ENCODE data around the gene RCAN3. TPM values are rescaled to one million over a fixed set of nuclear protein-coding genes. Genes with fewer than 3 reads are reported as not detected.
"Not testable (repeated sequence)": the region's sequence is repeated elsewhere in the genome, so short reads cannot be mapped to it uniquely, and the experiment has no call there.

The RCAN3 gene
- total RNA-seq, 1 experiment from 2014 or later: 29.3 TPM

GRCh38 chr1:24475700-24476099, 26.9 kb upstream of the RCAN3 start:
- Histone ChIP-seq H3K4me3 (ENCODE audit: insufficient read depth, low read depth, low read length) (no peak overlapping the region), H3K27me3 (ENCODE audit: control insufficient read depth, insufficient read depth, low read length) (no peaks in the 10 kb centered on the region), H3K36me3 (replicated peaks; ENCODE audit: control insufficient read depth, insufficient read depth, low read length) (no peaks in the 10 kb centered on the region)
- DNase-seq: no peak

GRCh38 chr1:24476571-24476970, 26.1 kb upstream of the RCAN3 start:
- Histone ChIP-seq H3K4me3 (ENCODE audit: insufficient read depth, low read depth, low read length) (no peak overlapping the region), H3K27me3 (ENCODE audit: control insufficient read depth, insufficient read depth, low read length) (no peaks in the 10 kb centered on the region), H3K36me3 (replicated peaks; ENCODE audit: control insufficient read depth, insufficient read depth, low read length) (no peaks in the 10 kb centered on the region)
- DNase-seq: no peak

- no peak for DNase-seq
- H3K36me3 ChIP-seq (replicated peaks; ENCODE audit: control insufficient read depth, insufficient read depth, low read length): no peaks in the 10 kb centered on the region
- H3K4me3 ChIP-seq (ENCODE audit: insufficient read depth, low read depth, low read length): no peak overlapping the region
- H3K27me3 ChIP-seq (ENCODE audit: control insufficient read depth, insufficient read depth, low read length): no peaks in the 10 kb centered on the region
Measured at GRCh38 chr1:24477309-24477708, 25.3 kb upstream of the RCAN3 start.

- DNase-seq: no peak
- Histone ChIP-seq H3K27me3 (ENCODE audit: control insufficient read depth, insufficient read depth, low read length) (no peaks in the 10 kb centered on the region), H3K36me3 (replicated peaks; ENCODE audit: control insufficient read depth, insufficient read depth, low read length) (no peaks in the 10 kb centered on the region), H3K4me3 (ENCODE audit: insufficient read depth, low read depth, low read length) (no peak overlapping the region)
Measured at GRCh38 chr1:24481101-24481500, 21.5 kb upstream of the RCAN3 start.

- H3K27me3 ChIP-seq (ENCODE audit: control insufficient read depth, insufficient read depth, low read length): no peaks in the 10 kb centered on the region
- DNase-seq: no peak
- H3K4me3 ChIP-seq (ENCODE audit: insufficient read depth, low read depth, low read length): no peak overlapping the region
- no peaks in the 10 kb centered on the region for H3K36me3 ChIP-seq (replicated peaks; ENCODE audit: control insufficient read depth, insufficient read depth, low read length)
Measured at GRCh38 chr1:24481843-24482610, 20.6 kb upstream of the RCAN3 start.

GRCh38 chr1:24483441-24483840, 19.2 kb upstream of the RCAN3 start:
- no peak overlapping the region for H3K4me3 ChIP-seq (ENCODE audit: insufficient read depth, low read depth, low read length)
- no peaks in the 10 kb centered on the region for H3K27me3 ChIP-seq (ENCODE audit: control insufficient read depth, insufficient read depth, low read length)
- no peaks in the 10 kb centered on the region for H3K36me3 ChIP-seq (replicated peaks; ENCODE audit: control insufficient read depth, insufficient read depth, low read length)
- no peak for DNase-seq

- no peak overlapping the region for H3K4me3 ChIP-seq (ENCODE audit: insufficient read depth, low read depth, low read length)
- no peaks in the 10 kb centered on the region for H3K27me3 ChIP-seq (ENCODE audit: control insufficient read depth, insufficient read depth, low read length)
- H3K36me3 ChIP-seq (replicated peaks; ENCODE audit: control insufficient read depth, insufficient read depth, low read length): no peaks in the 10 kb centered on the region
- peak; percentile 43 for DNase-seq
Measured at GRCh38 chr1:24484199-24484598, 18.4 kb upstream of the RCAN3 start.

- Histone ChIP-seq H3K36me3 (replicated peaks; ENCODE audit: control insufficient read depth, insufficient read depth, low read length) (no peaks in the 10 kb centered on the region), H3K27me3 (ENCODE audit: control insufficient read depth, insufficient read depth, low read length) (no peaks in the 10 kb centered on the region), H3K4me3 (ENCODE audit: insufficient read depth, low read depth, low read length) (no peak overlapping the region)
- no peak for DNase-seq
Measured at GRCh38 chr1:24486331-24487065, 16.1 kb upstream of the RCAN3 start.

GRCh38 chr1:24487455-24487854, 15.2 kb upstream of the RCAN3 start:
- no peak overlapping the region for H3K4me3 ChIP-seq (ENCODE audit: insufficient read depth, low read depth, low read length)
- DNase-seq: no peak
- no peaks in the 10 kb centered on the region for H3K36me3 ChIP-seq (replicated peaks; ENCODE audit: control insufficient read depth, insufficient read depth, low read length)
- no peaks in the 10 kb centered on the region for H3K27me3 ChIP-seq (ENCODE audit: control insufficient read depth, insufficient read depth, low read length)

- not testable (repeated sequence) for H3K4me3 ChIP-seq (ENCODE audit: insufficient read depth, low read depth, low read length); H3K27me3 ChIP-seq (ENCODE audit: control insufficient read depth, insufficient read depth, low read length)
Measured at GRCh38 chr1:24488159-24488558, 14.5 kb upstream of the RCAN3 start.

GRCh38 chr1:24489674-24490073, 13.0 kb upstream of the RCAN3 start:
- H3K4me3 ChIP-seq (ENCODE audit: insufficient read depth, low read depth, low read length): no peak overlapping the region
- H3K27me3 ChIP-seq (ENCODE audit: control insufficient read depth, insufficient read depth, low read length): no peaks in the 10 kb centered on the region
- DNase-seq: no peak
- no peaks in the 10 kb centered on the region for H3K36me3 ChIP-seq (replicated peaks; ENCODE audit: control insufficient read depth, insufficient read depth, low read length)

More at GRCh38 chr1:24488159-24488558, 14.5 kb upstream of the RCAN3 start:
- DNase-seq; H3K36me3 ChIP-seq (replicated peaks; ENCODE audit: control insufficient read depth, insufficient read depth, low read length): not testable (repeated sequence)

- H3K4me3 ChIP-seq (ENCODE audit: insufficient read depth, low read depth, low read length): no peak overlapping the region
- H3K36me3 ChIP-seq (replicated peaks; ENCODE audit: control insufficient read depth, insufficient read depth, low read length): no peaks in the 10 kb centered on the region
- no peak for DNase-seq
- H3K27me3 ChIP-seq (ENCODE audit: control insufficient read depth, insufficient read depth, low read length): no peaks in the 10 kb centered on the region
Measured at GRCh38 chr1:24490101-24490781, 12.4 kb upstream of the RCAN3 start.

GRCh38 chr1:24491577-24492360, 10.9 kb upstream of the RCAN3 start:
- Histone ChIP-seq H3K36me3 (replicated peaks; ENCODE audit: control insufficient read depth, insufficient read depth, low read length) (no peaks in the 10 kb centered on the region), H3K27me3 (ENCODE audit: control insufficient read depth, insufficient read depth, low read length) (no peaks in the 10 kb centered on the region), H3K4me3 (ENCODE audit: insufficient read depth, low read depth, low read length) (no peak overlapping the region)
- peak; percentile 62 for DNase-seq

- not testable (repeated sequence) for H3K4me3 ChIP-seq (ENCODE audit: insufficient read depth, low read depth, low read length); H3K36me3 ChIP-seq (replicated peaks; ENCODE audit: control insufficient read depth, insufficient read depth, low read length); DNase-seq; H3K27me3 ChIP-seq (ENCODE audit: control insufficient read depth, insufficient read depth, low read length)
Measured at GRCh38 chr1:24492935-24493334, 9.7 kb upstream of the RCAN3 start.
